GM04503 (cell line): Measurements from ENCODE around the gene HEPACAM.

Source experiments
- DNase-seq: peaks from one replicate; pipeline ENCODE4 v3.0.0-alpha.2; 2012; ENCODE audit warnings: low read depth

HEPACAM gene

DNA sequence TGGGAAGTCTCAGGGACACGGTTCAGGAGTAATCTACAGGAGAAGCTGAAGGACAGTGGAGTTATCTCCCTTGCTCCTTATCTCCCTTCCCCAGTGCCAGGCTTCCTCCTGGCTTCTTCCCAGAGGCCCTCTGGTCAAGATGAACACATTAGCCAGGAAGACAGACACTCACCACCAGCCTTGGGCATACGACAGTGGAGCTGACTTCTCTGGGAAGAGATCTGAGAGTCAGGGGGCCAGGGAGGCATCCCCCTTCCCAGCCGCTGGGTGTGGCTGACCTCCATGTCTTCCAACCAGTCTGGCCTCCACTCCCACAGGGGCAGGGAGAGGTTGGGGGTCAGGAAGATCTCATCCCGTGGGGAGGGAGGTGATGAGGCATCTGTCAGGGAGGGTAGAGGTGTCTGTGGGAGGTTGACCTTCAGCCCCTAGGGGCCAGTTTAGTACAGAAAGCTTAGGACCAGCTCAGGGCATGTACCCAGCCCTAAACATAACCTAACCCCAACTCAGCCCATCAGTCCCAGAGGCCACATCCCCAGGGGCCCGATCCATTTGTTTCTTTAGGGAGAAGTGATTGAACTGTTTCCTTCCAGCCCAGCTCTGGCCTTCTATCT is 50.9 kb downstream of the HEPACAM start:
- DNase-seq, result no peak

DNA sequence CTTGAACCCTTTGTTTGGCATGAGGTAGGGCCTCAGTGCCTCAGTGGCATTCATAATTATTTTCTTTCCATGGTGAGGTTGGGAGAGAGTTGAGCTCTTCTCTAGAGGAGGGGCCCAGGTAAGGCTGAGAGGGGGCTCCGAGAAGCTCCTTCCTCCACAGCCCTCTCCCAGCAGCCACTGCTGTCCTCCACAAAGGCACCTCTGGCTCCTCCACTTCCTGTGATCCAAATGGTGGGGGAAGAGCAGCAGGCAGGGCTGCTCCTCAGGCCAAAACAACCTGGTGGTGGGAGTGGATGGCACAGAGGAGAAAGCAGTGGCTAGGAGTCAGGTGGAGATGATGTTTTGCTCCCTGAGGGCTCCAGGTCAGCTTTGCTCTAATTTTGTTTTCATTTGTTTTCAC is 51.5 kb downstream of the HEPACAM start:
- DNase-seq, result no peak

DNA sequence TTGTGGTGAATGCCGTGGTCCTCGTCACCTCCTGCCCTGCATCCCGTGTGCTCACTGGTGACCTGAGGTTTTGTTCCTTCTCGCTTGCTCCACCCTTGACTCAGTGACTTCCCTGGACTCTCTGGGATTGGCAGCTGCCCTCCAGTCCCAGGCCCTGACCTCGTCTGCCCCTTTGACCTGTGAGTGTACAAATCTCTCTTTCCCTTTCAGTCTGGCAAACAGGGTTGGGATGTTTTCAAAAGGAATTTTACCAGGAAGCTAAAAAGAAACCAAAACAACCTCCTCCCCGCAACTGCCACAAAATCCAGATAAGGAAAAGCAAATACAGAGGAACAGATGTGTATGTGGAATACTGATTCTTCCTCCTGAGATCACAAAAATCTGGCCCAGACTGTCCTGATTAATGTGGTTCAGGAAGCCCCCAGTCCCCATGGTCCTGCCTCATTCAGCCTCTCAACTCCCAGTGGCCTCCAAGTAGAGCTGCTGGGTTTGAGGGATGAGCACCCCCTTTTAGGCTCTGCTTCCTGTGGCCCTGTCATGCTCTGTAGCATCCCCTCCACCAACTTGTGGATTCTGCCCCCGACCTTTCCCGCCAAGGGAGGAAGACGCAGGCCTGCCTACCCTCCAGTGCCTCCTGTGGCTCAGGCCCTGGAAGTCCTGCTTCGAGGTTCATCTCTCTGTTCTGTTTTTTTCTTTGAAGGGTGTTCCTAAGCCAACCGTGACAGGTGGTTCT is 53.3 kb downstream of the HEPACAM start:
- DNase-seq, result no peak

DNA sequence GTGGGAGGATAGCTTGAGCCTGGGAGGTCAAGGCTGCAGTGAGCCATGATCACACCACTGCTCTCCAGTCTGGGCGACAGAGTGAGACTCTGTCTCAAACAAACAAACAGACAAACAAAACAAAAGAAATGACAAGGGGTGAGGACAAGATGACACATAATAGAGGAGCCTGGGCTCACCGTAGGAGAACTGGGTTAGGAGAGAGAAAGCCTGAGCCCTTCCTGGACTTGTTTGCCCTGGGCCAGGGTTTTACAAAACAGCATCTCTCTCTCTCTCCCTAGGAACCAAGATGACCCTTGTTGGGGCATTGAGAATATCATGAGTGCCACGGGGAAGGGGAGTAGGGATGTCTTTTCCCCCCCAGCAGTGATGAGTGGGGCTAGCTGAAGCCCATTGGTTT is 54.9 kb downstream of the HEPACAM start:
- DNase-seq, result no peak

GRCh38 chr11:124880290-124880611 is 55.6 kb downstream of the HEPACAM start:
- DNase-seq, result no peak

- DNase-seq, result no peak
Observed at GRCh38 chr11:124879493-124880289, 56.2 kb downstream of the HEPACAM start.

GRCh38 chr11:124878759-124879492 is 56.9 kb downstream of the HEPACAM start:
- no peak for DNase-seq

GRCh38 chr11:124877910-124878758 is 57.7 kb downstream of the HEPACAM start:
- DNase-seq, result no peak

GRCh38 chr11:124877631-124877909 is 58.3 kb downstream of the HEPACAM start:
- no peak for DNase-seq

- DNase-seq, result no peak
Observed at GRCh38 chr11:124876818-124877630, 58.8 kb downstream of the HEPACAM start.

GRCh38 chr11:124875943-124876817 is 59.7 kb downstream of the HEPACAM start:
- peak; percentile 43 for DNase-seq

DNA sequence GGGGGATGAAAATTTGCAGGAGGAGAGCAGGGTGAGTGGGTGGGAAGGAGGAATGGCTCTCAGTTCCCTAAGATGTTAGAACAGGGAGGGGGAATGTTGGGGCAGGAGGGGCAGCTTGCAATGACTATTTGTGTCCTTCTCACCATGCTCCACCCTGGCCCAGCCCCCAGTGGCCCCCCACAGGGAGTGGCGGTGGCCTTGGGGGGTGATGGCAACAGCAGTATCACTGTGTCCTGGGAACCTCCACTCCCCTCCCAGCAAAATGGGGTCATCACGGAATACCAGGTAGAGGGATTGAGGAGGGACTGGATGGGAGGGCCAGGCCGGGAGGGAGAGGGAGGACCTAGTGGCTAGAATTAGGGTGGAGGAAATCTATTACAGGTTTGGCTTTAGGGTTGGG is 60.4 kb downstream of the HEPACAM start:
- no peak for DNase-seq

DNA sequence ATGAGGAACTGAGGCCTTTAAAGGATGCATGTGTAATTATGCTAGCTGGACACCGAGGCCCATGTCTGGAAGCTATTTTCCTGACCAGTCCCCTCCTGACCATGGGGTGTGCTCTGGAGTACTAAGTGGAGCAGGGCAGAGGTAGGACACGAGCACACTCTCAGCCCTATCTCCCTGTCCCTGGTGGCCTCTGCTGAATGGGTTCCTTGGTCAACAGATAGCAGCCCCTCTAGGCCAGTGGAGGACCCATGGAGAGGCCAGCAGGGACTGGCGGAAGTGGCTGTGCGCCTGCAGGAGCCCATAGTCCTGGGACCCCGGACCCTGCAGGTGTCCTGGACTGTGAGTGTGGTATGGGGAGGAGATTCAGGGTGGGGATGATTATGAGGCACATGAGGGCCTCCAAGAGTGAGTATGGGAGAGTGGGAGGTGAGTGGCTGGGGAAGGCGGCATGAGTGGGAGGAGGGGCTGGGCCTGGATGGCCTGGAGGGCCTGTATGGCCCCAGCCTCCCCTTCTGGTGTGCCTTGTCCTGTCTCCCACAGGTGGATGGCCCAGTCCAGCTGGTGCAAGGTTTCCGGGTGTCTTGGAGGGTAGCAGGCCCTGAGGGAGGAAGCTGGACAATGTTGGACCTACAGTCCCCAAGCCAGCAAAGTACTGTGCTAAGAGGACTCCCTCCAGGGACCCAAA is 61.1 kb downstream of the HEPACAM start:
- no peak for DNase-seq

GRCh38 chr11:124873951-124874350 is 61.9 kb downstream of the HEPACAM start:
- DNase-seq, result no peak

DNA sequence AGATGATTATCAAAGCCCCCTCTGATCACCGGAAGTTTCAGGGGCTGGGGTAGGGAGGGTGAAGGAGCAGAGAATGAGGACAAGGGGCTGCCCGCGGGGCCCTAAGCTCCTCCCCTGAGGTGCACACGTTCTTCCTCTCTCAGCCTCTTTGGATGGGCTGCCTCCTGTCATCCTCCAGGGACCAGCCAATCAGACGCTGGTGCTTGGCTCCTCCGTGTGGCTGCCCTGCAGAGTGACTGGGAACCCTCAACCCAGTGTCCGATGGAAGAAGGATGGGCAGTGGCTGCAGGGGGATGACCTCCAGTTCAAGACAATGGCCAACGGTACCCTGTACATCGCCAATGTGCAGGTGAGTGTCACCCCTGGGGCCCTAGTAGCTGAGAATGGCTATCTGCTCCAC is 63.1 kb downstream of the HEPACAM start:
- no peak for DNase-seq

- DNase-seq, result no peak
Observed at GRCh38 chr11:124872280-124872679, 63.6 kb downstream of the HEPACAM start.

DNA sequence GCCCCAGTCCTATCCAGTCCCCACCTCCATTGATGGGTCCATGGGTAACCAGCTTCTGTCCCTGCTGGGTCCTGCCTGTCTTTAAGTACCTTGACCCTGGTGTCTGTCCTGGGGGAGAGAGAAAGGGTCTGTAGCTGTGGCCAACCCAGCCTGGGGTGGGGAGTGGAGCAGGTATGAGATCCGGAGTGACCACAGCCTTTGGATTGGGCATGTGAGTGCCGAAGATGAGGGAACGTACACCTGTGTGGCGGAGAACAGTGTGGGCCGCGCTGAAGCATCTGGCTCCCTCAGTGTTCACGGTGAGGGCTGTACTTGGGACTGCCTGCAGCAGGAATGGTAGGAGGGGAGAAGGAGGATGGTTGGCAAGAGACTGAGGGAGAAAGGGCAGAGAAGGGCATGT is 65.4 kb downstream of the HEPACAM start:
- DNase-seq, result no peak

DNA sequence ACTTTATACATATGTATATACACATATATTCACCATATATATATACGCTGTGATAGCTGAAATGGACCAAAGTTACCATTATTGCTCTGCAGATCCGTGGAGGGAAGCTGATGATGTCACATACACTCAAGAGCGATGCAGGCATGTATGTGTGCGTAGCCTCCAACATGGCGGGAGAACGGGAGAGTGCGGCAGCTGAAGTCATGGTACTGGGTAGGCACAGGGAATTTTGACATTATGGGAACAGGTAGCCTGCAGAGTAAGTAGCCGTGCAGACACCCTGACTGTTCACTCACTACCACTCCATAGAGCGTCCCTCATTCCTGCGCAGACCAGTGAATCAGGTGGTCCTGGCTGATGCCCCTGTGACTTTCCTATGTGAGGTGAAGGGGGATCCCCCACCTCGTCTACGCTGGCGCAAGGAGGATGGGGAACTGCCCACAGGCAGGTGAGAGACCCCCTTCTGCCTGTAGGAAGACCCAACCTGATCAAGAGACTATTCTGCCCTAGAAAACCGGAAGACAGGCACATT is 65.9 kb downstream of the HEPACAM start:
- no peak for DNase-seq

DNA sequence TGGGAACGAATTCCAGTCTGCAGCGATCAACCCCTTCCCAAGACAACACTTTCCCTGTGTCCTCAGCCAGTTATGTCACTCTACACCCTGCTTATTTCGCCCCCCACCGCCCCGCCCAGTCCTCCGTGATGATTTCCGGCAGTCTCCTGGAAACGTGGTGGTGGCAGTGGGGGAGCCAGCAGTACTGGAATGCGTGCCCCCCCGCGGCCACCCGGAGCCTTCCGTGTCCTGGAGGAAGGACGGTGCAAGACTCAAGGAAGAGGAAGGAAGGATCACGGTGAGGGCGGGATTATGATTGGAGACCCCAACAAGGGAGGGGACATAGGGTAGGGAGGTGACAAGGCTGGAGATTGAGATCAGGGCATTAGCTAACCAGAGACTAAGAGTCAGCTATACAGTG is 66.5 kb downstream of the HEPACAM start:
- no peak for DNase-seq
